A673 (cell line): ENCODE data around the gene NKX2-3. TPM values are rescaled to one million over a fixed set of nuclear protein-coding genes. Genes with fewer than 3 reads are reported as not detected.

Source experiments
- BruUV-seq: library from RNA; stranded (reverse); fragments of 400-500 nt; replicated peaks from 2 replicates; lab custom pipeline; 2021; lab: Mats Ljungman, UMichigan
- CTCF ChIA-PET: fragments of 300-600 bp; sonication (Branson Sonifier 250); formaldehyde crosslinking; loops from one replicate; lab custom pipeline; 2022; ENCODE audit warnings: antibody characterized with exemption; lab: Charles Lee
- POLR2A ChIA-PET: fragments of 300-600 bp; sonication (Branson Sonifier 250); formaldehyde crosslinking; loops from one replicate; lab custom pipeline; 2022; ENCODE audit warnings: antibody characterized with exemption; ENCODE audit not compliant: low non-redundant PET; lab: Charles Lee
- DNase-seq: peaks from one replicate; pipeline ENCODE4 v3.0.0-alpha.2; 2015; ENCODE audit warnings: low spot score
- H3K27ac ChIP-seq: fragments of 200-600 bp; sonication (generic); 2 replicates; pipeline ENCODE4 v1.5.1; 2016; ENCODE audit warnings: mixed run types, low read depth, mild to moderate bottlenecking, mixed read lengths, antibody characterized with exemption, low read length; ENCODE audit not compliant: poor library complexity, severe bottlenecking
- H3K27me3 ChIP-seq: fragments of 200-600 bp; sonication (generic); replicated peaks from 2 replicates; pipeline ENCODE4 v1.6.1; 2017; ENCODE audit warnings: mixed run types, low read depth, mild to moderate bottlenecking, mixed read lengths, antibody characterized with exemption, low read length; ENCODE audit not compliant: insufficient read depth, poor library complexity
- H3K36me3 ChIP-seq: fragments of 200-600 bp; sonication (generic); 2 replicates; pipeline ENCODE4 v1.6.1; 2016; ENCODE audit warnings: mixed run types, mild to moderate bottlenecking, mixed read lengths, antibody characterized with exemption, low read length; ENCODE audit not compliant: insufficient read depth, poor library complexity, severe bottlenecking
- H3K4me1 ChIP-seq: fragments of 200-600 bp; sonication (generic); 2 replicates; pipeline ENCODE4 v1.6.1; 2017; ENCODE audit warnings: mixed run types, mild to moderate bottlenecking, mixed read lengths, antibody characterized with exemption, low read length; ENCODE audit not compliant: insufficient read depth, poor library complexity, severe bottlenecking
- H3K4me3 ChIP-seq: fragments of 200-600 bp; sonication (generic); 2 replicates; pipeline ENCODE4 v1.5.1; 2016; ENCODE audit warnings: low read depth, mixed run types, mild to moderate bottlenecking, mixed read lengths, low read length; ENCODE audit not compliant: poor library complexity, severe bottlenecking
- H3K9me3 ChIP-seq: fragments of 200-600 bp; sonication (generic); 2 replicates; pipeline ENCODE4 v1.6.1; 2016; ENCODE audit warnings: mixed run types, low read depth, mild to moderate bottlenecking, mixed read lengths, antibody characterized with exemption, low read length; ENCODE audit not compliant: poor library complexity, severe bottlenecking
- EZH2 ChIP-seq: fragments of 200-600 bp; sonication (generic); IDR thresholded peaks from 2 replicates; pipeline ENCODE4 v1.6.1; 2017; ENCODE audit warnings: borderline replicate concordance, low read depth, mild to moderate bottlenecking, mixed read lengths, antibody characterized with exemption, low read length; ENCODE audit not compliant: poor library complexity, severe bottlenecking
- intact Hi-C: fragments of 100-400 bp; cut with micrococcal nuclease; formaldehyde crosslinking; loops from one replicate; pipeline ENCODE4 v1.10.0; 2022; ENCODE audit not compliant: unreplicated experiment
- total RNA-seq: library from RNA; stranded (reverse); gene quantifications from 2 replicates; pipeline ENCODE4 v1.2.3, GENCODE V29; 2021
- TF ChIP-seq, protein P1 (sequence below): fragments of 300-800, 200-600 bp; sonication (generic); conservative IDR thresholded peaks from 2 replicates; pipeline ENCODE4 v1.5.1; 2017; ENCODE audit warnings: low read depth, mild to moderate bottlenecking, antibody characterized with exemption, low read length, moderate library complexity, mixed read lengths

Gene NKX2-3
- total RNA-seq, 1 experiment from 2014 or later, result not detected

DNA sequence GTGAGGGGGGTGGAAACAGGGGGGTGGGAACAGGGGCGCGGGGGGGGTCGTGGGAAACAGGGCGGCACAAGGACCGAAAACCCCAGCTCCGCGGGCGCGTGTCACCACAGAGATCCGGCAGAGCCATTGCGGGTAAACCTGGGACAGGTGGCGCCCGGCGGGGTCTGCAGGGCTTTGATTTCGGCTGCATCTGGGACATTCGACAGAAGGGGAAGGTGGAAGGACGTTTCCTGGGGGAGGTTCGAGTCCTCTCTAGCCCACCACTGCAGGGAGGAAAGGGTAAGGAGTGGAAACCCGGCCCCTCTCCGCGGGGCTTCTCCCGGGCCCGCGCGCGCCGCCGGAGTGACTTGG, 7.5 kb downstream of the NKX2-3 start:
- Histone ChIP-seq H3K27me3 (peaks cover 82% of the 10 kb centered on the region), H3K9me3 (no peaks in the 10 kb centered on the region), H3K4me1 (peaks cover 7% of the 10 kb centered on the region), H3K4me3 (peak overlapping the region; percentile 42), H3K36me3 (no peaks in the 10 kb centered on the region), H3K27ac (no peak overlapping the region)
- TF ChIP-seq, protein P1, sequence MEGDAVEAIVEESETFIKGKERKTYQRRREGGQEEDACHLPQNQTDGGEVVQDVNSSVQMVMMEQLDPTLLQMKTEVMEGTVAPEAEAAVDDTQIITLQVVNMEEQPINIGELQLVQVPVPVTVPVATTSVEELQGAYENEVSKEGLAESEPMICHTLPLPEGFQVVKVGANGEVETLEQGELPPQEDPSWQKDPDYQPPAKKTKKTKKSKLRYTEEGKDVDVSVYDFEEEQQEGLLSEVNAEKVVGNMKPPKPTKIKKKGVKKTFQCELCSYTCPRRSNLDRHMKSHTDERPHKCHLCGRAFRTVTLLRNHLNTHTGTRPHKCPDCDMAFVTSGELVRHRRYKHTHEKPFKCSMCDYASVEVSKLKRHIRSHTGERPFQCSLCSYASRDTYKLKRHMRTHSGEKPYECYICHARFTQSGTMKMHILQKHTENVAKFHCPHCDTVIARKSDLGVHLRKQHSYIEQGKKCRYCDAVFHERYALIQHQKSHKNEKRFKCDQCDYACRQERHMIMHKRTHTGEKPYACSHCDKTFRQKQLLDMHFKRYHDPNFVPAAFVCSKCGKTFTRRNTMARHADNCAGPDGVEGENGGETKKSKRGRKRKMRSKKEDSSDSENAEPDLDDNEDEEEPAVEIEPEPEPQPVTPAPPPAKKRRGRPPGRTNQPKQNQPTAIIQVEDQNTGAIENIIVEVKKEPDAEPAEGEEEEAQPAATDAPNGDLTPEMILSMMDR, result no peak
- TF ChIP-seq EZH2, result no peak
- POLR2A ChIA-PET, result no interaction called here
- CTCF ChIA-PET, result no interaction called here
- no TSS peak for BruUV-seq
- no peak for DNase-seq
- intact Hi-C loops, result no loop called here

DNA sequence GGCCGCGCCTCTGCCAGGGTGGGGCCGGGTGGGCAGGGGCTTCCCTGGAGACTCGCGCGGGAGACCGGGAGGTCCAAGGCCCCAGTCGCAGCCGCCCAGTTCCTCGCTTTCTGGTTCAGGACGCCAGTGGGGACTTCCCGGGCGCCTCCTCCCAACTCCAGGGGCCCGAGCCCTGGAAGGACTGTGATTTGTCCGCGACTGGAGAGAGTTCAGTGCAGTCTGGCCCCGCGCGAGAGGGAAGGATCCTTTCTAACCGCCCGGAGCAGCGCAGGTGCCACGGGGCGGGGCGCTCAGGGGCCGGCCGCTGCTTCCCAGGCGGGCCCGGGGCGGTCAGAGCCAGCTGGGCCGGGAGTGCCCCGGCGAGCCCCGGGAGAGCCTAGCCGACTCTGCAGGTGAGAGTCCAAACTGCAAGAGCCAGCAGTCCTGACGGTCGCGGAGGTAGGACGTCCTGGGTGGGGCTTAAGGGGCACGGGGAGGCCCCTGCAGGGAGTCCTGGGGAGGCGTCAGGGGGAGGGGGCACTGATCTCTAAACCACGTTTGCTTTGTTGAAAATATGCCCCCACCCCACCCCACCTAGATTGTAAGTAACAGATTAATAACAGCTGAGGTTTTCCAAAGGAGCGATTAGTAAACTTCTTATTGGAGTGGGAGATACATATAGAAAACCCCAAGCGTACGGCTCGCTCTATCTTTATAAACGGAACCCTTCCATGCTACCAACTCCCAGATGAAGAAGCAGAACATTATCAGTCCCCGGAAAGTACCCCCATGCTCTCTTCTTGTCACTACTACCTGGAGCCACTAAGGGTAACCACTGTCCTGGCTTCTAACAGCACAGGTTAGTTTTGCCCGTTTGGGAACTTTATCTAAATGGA, 8.2 kb downstream of the NKX2-3 start:
- Histone ChIP-seq H3K9me3 (no peaks in the 10 kb centered on the region), H3K4me1 (peaks cover 7% of the 10 kb centered on the region), H3K27me3 (peaks cover 82% of the 10 kb centered on the region), H3K4me3 (peak overlapping the region; percentile 42), H3K27ac (no peak overlapping the region), H3K36me3 (no peaks in the 10 kb centered on the region)
- POLR2A ChIA-PET, result no interaction called here
- CTCF ChIA-PET, result no interaction called here
- no TSS peak for BruUV-seq
- peak; percentile 86 for TF ChIP-seq EZH2
- TF ChIP-seq, protein P1, result no peak
- DNase-seq, result no peak
- intact Hi-C loops, result no loop called here

DNA sequence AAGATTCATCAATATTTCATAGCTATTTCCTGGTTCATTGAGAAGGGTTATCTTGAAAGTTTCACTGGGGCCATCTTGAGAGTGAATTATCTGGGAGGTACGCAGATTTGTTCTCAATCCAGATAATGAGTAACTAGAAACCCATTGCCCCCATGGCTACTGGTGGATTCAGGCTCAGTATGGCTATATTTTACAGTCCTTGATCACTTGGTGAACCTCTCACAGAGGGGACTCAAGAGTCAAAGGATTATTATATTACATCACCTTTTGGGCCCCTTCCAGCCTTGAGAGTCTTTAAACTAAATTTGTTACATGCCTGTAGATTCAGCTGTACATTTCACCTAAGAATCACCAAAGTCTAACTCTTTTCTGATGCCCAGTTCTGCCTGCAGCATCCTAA, 11.6 kb downstream of the NKX2-3 start:
- Histone ChIP-seq H3K4me1 (peaks cover 7% of the 10 kb centered on the region), H3K36me3 (no peaks in the 10 kb centered on the region), H3K27ac (no peak overlapping the region), H3K9me3 (no peaks in the 10 kb centered on the region), H3K4me3 (no peak overlapping the region), H3K27me3 (peaks cover 74% of the 10 kb centered on the region)
- DNase-seq, result no peak
- CTCF ChIA-PET, result no interaction called here
- POLR2A ChIA-PET, result no interaction called here
- intact Hi-C loops, result no loop called here
- no TSS peak for BruUV-seq
- TF ChIP-seq EZH2, result no peak
- TF ChIP-seq, protein P1, result no peak
